Inferior parietal cortex (tissue), 1 donor: ENCODE measurements around the gene CLASP2.
A peak's percentile ranks its signal among the peaks of the same experiment; 100 is the strongest.
"Not testable (repeated sequence)": the region's sequence is repeated elsewhere in the genome, so short reads cannot be mapped to it uniquely, and the experiment has no call there.

Source experiments
- DNase-seq: peaks from one replicate; pipeline ENCODE4 v3.0.0-alpha.2; 2016; ENCODE audit errors: extremely low spot score

The CLASP2 gene

GRCh38 chr3:33687406-33688010, 30.5 kb downstream of the CLASP2 start:
- no peak for DNase-seq

GRCh38 chr3:33682770-33683169, 35.3 kb downstream of the CLASP2 start:
- DNase-seq: no peak

- DNase-seq: no peak
These were observed 36.4 kb downstream of the CLASP2 start for GRCh38 chr3:33681667-33682066.

GRCh38 chr3:33678073-33678472, 40.0 kb downstream of the CLASP2 start:
- no peak for DNase-seq

- not testable (repeated sequence) for DNase-seq
These were observed 44.6 kb downstream of the CLASP2 start for GRCh38 chr3:33673436-33673835.

GRCh38 chr3:33668618-33669017, 49.4 kb downstream of the CLASP2 start:
- DNase-seq: no peak

GRCh38 chr3:33665294-33665693, 52.8 kb downstream of the CLASP2 start:
- no peak for DNase-seq

- no peak for DNase-seq
These were observed 53.9 kb downstream of the CLASP2 start for GRCh38 chr3:33664195-33664594.

- no peak for DNase-seq
These were observed 55.0 kb downstream of the CLASP2 start for GRCh38 chr3:33663042-33663441.

- peak; percentile 58 for DNase-seq
These were observed 58.1 kb downstream of the CLASP2 start for GRCh38 chr3:33659856-33660434.

- DNase-seq: peak; percentile 94
These were observed 58.8 kb downstream of the CLASP2 start for GRCh38 chr3:33658991-33659848.

GRCh38 chr3:33658621-33658990, 59.4 kb downstream of the CLASP2 start:
- no peak for DNase-seq

- no peak for DNase-seq
These were observed 60.0 kb downstream of the CLASP2 start for GRCh38 chr3:33658039-33658438.

- DNase-seq: no peak
These were observed 65.3 kb downstream of the CLASP2 start for GRCh38 chr3:33652736-33653135.

- not testable (repeated sequence) for DNase-seq
These were observed 67.0 kb downstream of the CLASP2 start for GRCh38 chr3:33651101-33651500.

GRCh38 chr3:33650495-33650894, 67.6 kb downstream of the CLASP2 start:
- no peak for DNase-seq

GRCh38 chr3:33648793-33649192, 69.3 kb downstream of the CLASP2 start:
- DNase-seq: no peak

- no peak for DNase-seq
These were observed 71.6 kb downstream of the CLASP2 start for GRCh38 chr3:33646406-33646805.

- DNase-seq: peak; percentile 73
These were observed 72.9 kb downstream of the CLASP2 start for GRCh38 chr3:33645060-33645647.

GRCh38 chr3:33644582-33644981, 73.5 kb downstream of the CLASP2 start:
- peak; percentile 25 for DNase-seq

GRCh38 chr3:33642806-33643205, 75.2 kb downstream of the CLASP2 start:
- no peak for DNase-seq

- no peak for DNase-seq
These were observed 78.2 kb downstream of the CLASP2 start for GRCh38 chr3:33639889-33640288.

GRCh38 chr3:33637482-33637881, 80.6 kb downstream of the CLASP2 start:
- DNase-seq: no peak
